Hepatocyte (in vitro differentiated cells): ENCODE results near the gene ZNF415. TPM values are rescaled to one million over a fixed set of nuclear protein-coding genes. Genes with fewer than 3 reads are reported as not detected.
A peak's percentile ranks its signal among the peaks of the same experiment; 100 is the strongest.

ENCODE experiments used
- DNase-seq: peaks from one replicate; pipeline ENCODE4 v3.0.0-alpha.2; 2016; ENCODE audit warnings: low spot score
- H2AFZ ChIP-seq: fragments of 200-600 bp; sonication (generic); 2 replicates; pipeline ENCODE4 v1.6.0; 2016; ENCODE audit warnings: antibody characterized with exemption, mild to moderate bottlenecking
- H3K27ac ChIP-seq: fragments of 200-600 bp; sonication (generic); 2 replicates; pipeline ENCODE4 v1.5.1; 2016; ENCODE audit warnings: mild to moderate bottlenecking
- H3K27me3 ChIP-seq: fragments of 200-600 bp; sonication (generic); 2 replicates; pipeline ENCODE4 v1.6.1; 2016
- H3K36me3 ChIP-seq: fragments of 200-600 bp; sonication (generic); replicated peaks from 2 replicates; pipeline ENCODE4 v1.5.1; 2016; ENCODE audit warnings: low read depth; ENCODE audit not compliant: insufficient read depth
- H3K4me1 ChIP-seq: fragments of 200-600 bp; sonication (generic); 2 replicates; pipeline ENCODE4 v1.5.1; 2016; ENCODE audit warnings: mild to moderate bottlenecking, moderate library complexity; ENCODE audit not compliant: insufficient read depth
- H3K4me2 ChIP-seq: fragments of 200-600 bp; sonication (generic); 2 replicates; pipeline ENCODE4 v1.6.0; 2016
- H3K4me3 ChIP-seq: fragments of 200-600 bp; sonication (generic); 2 replicates; pipeline ENCODE4 v1.5.1; 2016; ENCODE audit warnings: mild to moderate bottlenecking
- H3K79me2 ChIP-seq: fragments of 200-600 bp; sonication (generic); 2 replicates; pipeline ENCODE4 v1.6.0; 2017; ENCODE audit warnings: mild to moderate bottlenecking
- H3K9me2 ChIP-seq: fragments of 200-600 bp; sonication (generic); replicated peaks from 2 replicates; pipeline ENCODE4 v1.6.0; 2017; ENCODE audit warnings: mild to moderate bottlenecking; ENCODE audit not compliant: insufficient read depth
- H3K9me3 ChIP-seq: fragments of 200-600 bp; sonication (generic); 2 replicates; pipeline ENCODE4 v1.5.1; 2016; ENCODE audit warnings: low read depth, mild to moderate bottlenecking
- H4K20me1 ChIP-seq: fragments of 200-600 bp; sonication (generic); 2 replicates; pipeline ENCODE4 v1.6.0; 2016; ENCODE audit warnings: mild to moderate bottlenecking; ENCODE audit not compliant: insufficient read depth, poor library complexity, severe bottlenecking
- EZH2 ChIP-seq: fragments of 200-600 bp; sonication (generic); IDR thresholded peaks from 2 replicates; pipeline ENCODE4 v1.6.1; 2016; ENCODE audit warnings: antibody characterized with exemption, mild to moderate bottlenecking, borderline replicate concordance
- EZH2phosphoT487 ChIP-seq: fragments of 200-600 bp; sonication (generic); IDR thresholded peaks from one replicate; pipeline ENCODE4 v1.6.1; 2018; ENCODE audit warnings: antibody characterized with exemption, mild to moderate bottlenecking, low read depth, moderate library complexity; ENCODE audit not compliant: unreplicated experiment, severe bottlenecking
- WGBS: methylation state at CpG from one replicate; pipeline ENCODE4 v1.1.6; 2016; ENCODE audit warnings: low lambda C conversion rate; ENCODE audit errors: missing lambda C conversion rate; 5-methylcytosine and 5-hydroxymethylcytosine counted together
- polyA plus RNA-seq: library from polyadenylated mRNA; unstranded; fragments of >200 nt; fragmentation: Nextera tagmentation; extraction: Ambion mirVana; gene quantifications from 2 replicates; pipeline ENCODE4 v1.2.1, GENCODE V29; 2016
- total RNA-seq: library from RNA; depleted of rRNA; stranded (reverse); fragments of >200 nt; gene quantifications from 2 replicates; pipeline ENCODE4 v1.2.3, GENCODE V29; 2014
- TF ChIP-seq, protein P1 (sequence below): fragments of 200-600 bp; sonication (generic); IDR thresholded peaks from 2 replicates; pipeline ENCODE4 v1.5.1; 2016; ENCODE audit warnings: antibody characterized with exemption, mild to moderate bottlenecking; ENCODE audit not compliant: poor library complexity

ZNF415 gene
- total and polyA plus RNA-seq, 2 experiments from 2014 or later, result 15.2 to 24.1 TPM

DNA sequence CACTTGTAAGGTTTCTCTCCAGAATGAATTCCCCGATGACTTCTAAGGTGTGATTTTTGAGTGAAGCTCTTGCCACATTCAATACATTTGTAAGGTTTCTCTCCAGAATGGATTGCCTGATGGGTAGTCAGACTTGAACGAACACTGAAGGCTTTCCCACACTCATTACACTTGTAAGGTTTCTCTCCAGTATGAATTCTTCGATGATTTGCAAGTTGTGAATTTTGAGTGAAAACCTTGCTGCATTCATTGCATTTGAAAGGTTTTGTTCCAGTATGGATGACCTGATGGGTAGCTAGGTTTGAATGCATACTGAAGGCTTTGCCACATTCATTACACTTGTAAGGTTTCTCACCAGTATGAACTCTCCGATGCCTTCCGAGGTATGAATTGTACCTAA, 63.9 kb downstream of the ZNF415 start:
- peaks cover 37% of the 10 kb centered on the region for H3K36me3 ChIP-seq
- H3K4me1 ChIP-seq, result no peaks in the 10 kb centered on the region
- H3K9me2 ChIP-seq, result no peaks in the 10 kb centered on the region
- DNase-seq, result no peak
- H3K79me2 ChIP-seq, result no peaks in the 10 kb centered on the region
- no peak overlapping the region for H2AFZ ChIP-seq
- H3K27me3 ChIP-seq, result no peaks in the 10 kb centered on the region
- peaks cover 42% of the 10 kb centered on the region for H3K9me3 ChIP-seq
- H4K20me1 ChIP-seq, result no peaks in the 10 kb centered on the region
- no peak overlapping the region for H3K4me3 ChIP-seq
- TF ChIP-seq, protein P1, sequence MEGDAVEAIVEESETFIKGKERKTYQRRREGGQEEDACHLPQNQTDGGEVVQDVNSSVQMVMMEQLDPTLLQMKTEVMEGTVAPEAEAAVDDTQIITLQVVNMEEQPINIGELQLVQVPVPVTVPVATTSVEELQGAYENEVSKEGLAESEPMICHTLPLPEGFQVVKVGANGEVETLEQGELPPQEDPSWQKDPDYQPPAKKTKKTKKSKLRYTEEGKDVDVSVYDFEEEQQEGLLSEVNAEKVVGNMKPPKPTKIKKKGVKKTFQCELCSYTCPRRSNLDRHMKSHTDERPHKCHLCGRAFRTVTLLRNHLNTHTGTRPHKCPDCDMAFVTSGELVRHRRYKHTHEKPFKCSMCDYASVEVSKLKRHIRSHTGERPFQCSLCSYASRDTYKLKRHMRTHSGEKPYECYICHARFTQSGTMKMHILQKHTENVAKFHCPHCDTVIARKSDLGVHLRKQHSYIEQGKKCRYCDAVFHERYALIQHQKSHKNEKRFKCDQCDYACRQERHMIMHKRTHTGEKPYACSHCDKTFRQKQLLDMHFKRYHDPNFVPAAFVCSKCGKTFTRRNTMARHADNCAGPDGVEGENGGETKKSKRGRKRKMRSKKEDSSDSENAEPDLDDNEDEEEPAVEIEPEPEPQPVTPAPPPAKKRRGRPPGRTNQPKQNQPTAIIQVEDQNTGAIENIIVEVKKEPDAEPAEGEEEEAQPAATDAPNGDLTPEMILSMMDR, result no peak
- no peak for TF ChIP-seq EZH2
- no peak for TF ChIP-seq EZH2phosphoT487
- 99% methylated on average over 5 of the region's 5 CpGs for WGBS
- no peak overlapping the region for H3K27ac ChIP-seq
- no peak overlapping the region for H3K4me2 ChIP-seq

DNA sequence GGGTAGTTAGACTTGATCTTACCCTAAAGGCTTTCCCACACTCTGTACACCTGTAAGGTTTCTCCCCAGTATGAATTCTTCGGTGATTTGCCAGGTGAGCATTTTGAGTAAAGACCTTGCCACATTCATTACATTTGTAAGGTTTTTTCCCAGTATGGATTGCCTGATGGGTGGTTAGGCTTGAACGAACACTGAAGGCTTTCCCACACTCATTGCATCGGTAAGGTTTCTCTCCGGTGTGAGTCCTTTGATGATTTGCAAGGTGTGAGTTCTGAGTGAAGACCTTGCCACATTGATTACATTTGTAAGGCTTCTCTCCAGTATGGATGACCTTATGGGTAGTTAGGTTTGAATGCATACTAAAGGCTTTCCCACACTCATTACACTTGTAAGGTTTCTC, 64.5 kb downstream of the ZNF415 start:
- Histone ChIP-seq H3K9me3 (peaks cover 42% of the 10 kb centered on the region), H3K36me3 (peaks cover 35% of the 10 kb centered on the region), H3K4me1 (no peaks in the 10 kb centered on the region)

DNA sequence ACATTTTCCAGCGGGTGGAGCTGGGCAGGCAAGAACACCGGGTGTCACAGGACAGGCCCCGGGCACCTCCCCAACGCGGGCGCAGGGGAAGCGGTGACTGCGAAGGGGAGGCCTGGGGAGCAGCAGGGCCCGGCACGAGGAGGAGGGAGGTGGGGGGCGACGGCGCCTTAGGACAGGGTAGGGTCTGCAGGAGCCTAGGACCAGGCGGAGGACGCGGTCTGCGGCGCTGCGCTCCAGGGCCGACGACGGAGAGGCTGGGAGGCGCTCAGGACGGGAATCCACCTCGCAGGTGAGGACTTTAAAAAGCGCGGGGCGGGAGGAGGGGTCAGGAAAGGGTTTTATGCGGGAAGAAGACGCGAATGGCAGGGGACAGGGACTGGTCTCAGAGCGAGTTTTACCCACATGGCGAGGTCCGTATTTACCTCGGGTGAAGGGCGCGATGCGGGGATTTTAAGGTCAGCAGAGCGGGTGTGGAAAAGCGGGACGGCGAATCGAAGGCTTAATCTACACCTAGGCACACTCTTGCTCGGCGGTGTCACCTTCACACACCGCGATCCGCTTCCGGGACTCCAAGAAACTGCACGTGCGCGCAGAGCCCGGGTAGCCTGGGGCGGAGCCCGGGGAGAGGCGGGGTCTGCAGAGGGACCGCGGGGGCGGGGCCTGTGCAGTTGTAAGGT, 74.7 kb downstream of the ZNF415 start:
- peak overlapping the region; percentile 87 for H3K4me2 ChIP-seq
- H3K4me3 ChIP-seq, result peak overlapping the region; percentile 40
- peak; percentile 86 for DNase-seq
- no peaks in the 10 kb centered on the region for H3K4me1 ChIP-seq
- H3K9me3 ChIP-seq, result no peaks in the 10 kb centered on the region
- no peaks in the 10 kb centered on the region for H4K20me1 ChIP-seq
- WGBS, result under 1% methylated on average over 54 of the region's 59 CpGs
- H2AFZ ChIP-seq, result peak overlapping the region; percentile 38
- no peak for TF ChIP-seq EZH2phosphoT487
- no peak for TF ChIP-seq EZH2
- TF ChIP-seq, protein P1, result no peak
- no peaks in the 10 kb centered on the region for H3K36me3 ChIP-seq
- H3K79me2 ChIP-seq, result no peaks in the 10 kb centered on the region
- peak overlapping the region; percentile 11 for H3K27ac ChIP-seq
- H3K27me3 ChIP-seq, result no peaks in the 10 kb centered on the region
- H3K9me2 ChIP-seq, result no peaks in the 10 kb centered on the region

More for the DNA sequence above, 64.5 kb downstream of the ZNF415 start:
- H3K79me2 ChIP-seq, result no peaks in the 10 kb centered on the region
- TF ChIP-seq, protein P1, result no peak
- H3K4me2 ChIP-seq, result no peak overlapping the region
- H3K27me3 ChIP-seq, result no peaks in the 10 kb centered on the region
- no peak overlapping the region for H3K27ac ChIP-seq
- H2AFZ ChIP-seq, result no peak overlapping the region
- WGBS, result 97% methylated on average over 4 of the region's 4 CpGs
- H3K9me2 ChIP-seq, result no peaks in the 10 kb centered on the region
- DNase-seq, result no peak
- H4K20me1 ChIP-seq, result no peaks in the 10 kb centered on the region
- no peak overlapping the region for H3K4me3 ChIP-seq

Other genes with a start within 250 kb of the ZNF415 start
- 18.3 and 35.0 TPM in 2 replicates for gene ZNF320, start 235.3 kb downstream of the ZNF415 start, total RNA-seq
- gene ZNF320, start 235.3 kb downstream of the ZNF415 start, polyA plus RNA-seq, result 5.6 and 15.2 TPM in 2 replicates
- 5.5 and 9.3 TPM in 2 replicates for gene ZNF888, start 209.5 kb downstream of the ZNF415 start, total RNA-seq
- 1.2 and 4.8 TPM in 2 replicates for gene ZNF888, start 209.5 kb downstream of the ZNF415 start, polyA plus RNA-seq
- gene ZNF816, start 170.0 kb downstream of the ZNF415 start, total RNA-seq, result 10.7 and 18.5 TPM in 2 replicates
- 5.1 and 6.3 TPM in 2 replicates for gene ZNF816, start 170.0 kb downstream of the ZNF415 start, polyA plus RNA-seq
- gene ERVV-1, start 119.0 kb downstream of the ZNF415 start, total RNA-seq, result 0.36 TPM in 1 of 2 replicates, not detected in the other
- gene ERVV-1, start 119.0 kb downstream of the ZNF415 start, polyA plus RNA-seq, result 0.19 and 0.62 TPM in 2 replicates
- 2.5 and 4.5 TPM in 2 replicates for gene ERVV-2, start 88.2 kb downstream of the ZNF415 start, total RNA-seq
- gene ERVV-2, start 88.2 kb downstream of the ZNF415 start, polyA plus RNA-seq, result 2.5 and 4.1 TPM in 2 replicates
- 52.5 and 53.1 TPM in 2 replicates for gene ZNF160, start 29.5 kb downstream of the ZNF415 start, total RNA-seq
- 23.5 and 28.0 TPM in 2 replicates for gene ZNF160, start 29.5 kb downstream of the ZNF415 start, polyA plus RNA-seq
- 8.3 and 9.2 TPM in 2 replicates for gene ZNF347, start 26.1 kb upstream of the ZNF415 start, total RNA-seq
- 3.8 and 7.1 TPM in 2 replicates for gene ZNF347, start 26.1 kb upstream of the ZNF415 start, polyA plus RNA-seq
- gene ZNF665, start 60.4 kb upstream of the ZNF415 start, total RNA-seq, result 3.4 and 3.6 TPM in 2 replicates
- gene ZNF665, start 60.4 kb upstream of the ZNF415 start, polyA plus RNA-seq, result 2.2 and 4.5 TPM in 2 replicates
- gene ZNF677, start 122.0 kb upstream of the ZNF415 start, total RNA-seq, result 37.8 and 40.6 TPM in 2 replicates
- 18.7 and 21.2 TPM in 2 replicates for gene ZNF677, start 122.0 kb upstream of the ZNF415 start, polyA plus RNA-seq
- gene VN1R2, start 125.4 kb upstream of the ZNF415 start, total RNA-seq, result not detected in 2 replicates
- gene VN1R2, start 125.4 kb upstream of the ZNF415 start, polyA plus RNA-seq, result 0.65 TPM in 1 of 2 replicates, not detected in the other
- gene VN1R4, start 134.8 kb upstream of the ZNF415 start, total RNA-seq, result not detected in 2 replicates
- gene VN1R4, start 134.8 kb upstream of the ZNF415 start, polyA plus RNA-seq, result not detected in 2 replicates
- gene ZNF845, start 200.8 kb upstream of the ZNF415 start, total RNA-seq, result 5.8 and 6.1 TPM in 2 replicates
- 1.6 and 1.7 TPM in 2 replicates for gene ZNF845, start 200.8 kb upstream of the ZNF415 start, polyA plus RNA-seq
- 12.2 and 14.2 TPM in 2 replicates for gene ZNF525, start 232.8 kb upstream of the ZNF415 start, total RNA-seq
- 3.8 and 4.5 TPM in 2 replicates for gene ZNF525, start 232.8 kb upstream of the ZNF415 start, polyA plus RNA-seq